HG03442 (cell line): ENCODE results near the gene PLSCR3.

ENCODE experiments used
- ATAC-seq: cut with Tn5 transposase; IDR thresholded peaks from one replicate; pipeline ENCODE4 v1.9.1; 2021; ENCODE audit warnings: mild to moderate bottlenecking, moderate library complexity; ENCODE audit not compliant: unreplicated experiment

Gene PLSCR3

DNA sequence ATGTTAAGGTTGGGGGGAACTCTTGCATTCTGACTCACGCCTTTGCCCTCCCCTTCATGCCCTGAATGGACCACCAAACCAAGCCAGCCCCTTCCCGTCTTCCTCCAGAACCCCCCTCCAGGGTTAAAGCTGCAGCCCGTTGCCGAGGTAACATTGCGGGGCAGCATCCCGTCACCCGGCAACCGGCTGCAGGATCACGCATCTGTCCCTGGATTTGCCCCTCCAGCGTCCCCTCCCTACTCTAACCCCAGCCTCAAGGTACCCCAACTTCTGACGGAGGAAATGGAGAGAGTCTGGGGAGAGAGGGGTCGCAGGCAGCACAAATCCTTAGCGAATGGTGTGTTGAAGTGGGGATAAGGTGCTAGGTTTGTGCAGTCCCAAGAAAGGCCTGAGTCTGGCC is 12.8 kb upstream of the PLSCR3 start:
- no peak for ATAC-seq

DNA sequence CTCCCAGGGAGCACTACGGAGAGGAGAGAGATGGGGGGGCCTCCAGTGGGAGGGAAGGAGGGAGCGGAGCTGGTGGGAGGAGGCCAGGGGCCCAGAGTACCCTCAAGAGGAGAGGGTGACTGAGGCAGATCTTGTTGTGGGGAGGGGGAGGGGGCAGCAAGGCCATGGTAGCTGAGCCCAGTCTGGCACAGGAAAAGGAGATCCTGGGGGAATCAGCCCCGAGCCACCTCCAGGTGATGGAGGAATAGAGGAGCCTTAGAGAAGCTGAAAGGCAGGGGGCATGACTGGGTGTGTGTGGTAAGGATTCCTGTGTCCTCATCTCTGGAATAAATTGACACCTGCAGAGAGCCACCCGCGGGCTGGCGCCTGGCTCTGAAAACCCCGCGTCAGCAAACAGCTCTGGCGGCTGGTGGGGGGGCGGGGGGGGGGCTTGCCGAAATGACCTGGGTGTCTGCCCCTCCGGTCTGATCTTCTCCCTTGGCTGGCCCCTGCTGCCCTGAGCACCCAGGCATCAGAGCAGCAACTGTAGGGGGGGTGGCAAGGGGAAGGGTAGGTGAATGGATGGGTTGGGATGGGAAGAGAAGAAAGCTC is 12.0 kb upstream of the PLSCR3 start:
- ATAC-seq = no peak

DNA sequence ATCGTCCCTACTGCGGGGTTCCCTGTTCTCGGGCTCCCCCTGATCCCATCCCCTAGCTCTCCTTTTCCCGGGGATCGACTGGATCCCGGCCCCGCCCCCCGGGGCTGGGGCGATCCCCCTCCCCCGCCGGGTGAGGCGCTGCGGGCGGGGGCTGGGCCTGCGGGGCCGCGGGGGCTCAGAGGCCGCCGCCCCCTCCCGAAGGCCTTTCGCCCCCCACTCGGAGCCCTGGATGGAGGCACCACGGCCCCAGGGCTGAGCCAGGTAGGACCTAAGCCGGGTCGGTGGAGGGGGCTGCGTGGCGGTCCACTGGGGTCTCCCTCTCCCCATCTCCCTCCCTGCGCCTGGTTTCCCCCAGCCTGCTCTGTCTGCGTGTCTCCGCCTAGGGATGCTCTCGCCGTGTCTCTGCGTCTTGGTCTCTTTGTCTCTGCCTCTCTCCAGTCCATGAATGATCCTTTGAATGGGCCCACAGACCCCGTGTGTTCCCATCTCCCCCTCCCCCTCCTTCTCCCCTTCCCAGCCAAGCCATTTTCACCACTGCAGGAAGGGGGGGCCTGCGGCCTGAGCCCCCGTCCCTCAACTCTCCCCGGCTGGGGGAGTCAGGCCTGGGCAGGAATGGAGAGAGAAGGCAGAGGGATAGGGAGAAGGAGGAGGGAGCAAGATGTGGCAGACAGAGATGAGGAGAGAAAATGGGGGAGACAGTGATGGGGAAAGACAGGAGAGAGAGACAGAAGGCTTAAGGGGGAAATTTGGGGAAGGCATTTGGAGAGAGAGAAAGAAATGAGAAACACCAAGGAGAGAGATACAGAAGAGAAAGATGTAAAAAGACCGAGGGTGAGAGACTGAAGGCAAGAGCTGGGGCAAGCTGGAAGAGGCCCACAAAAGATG is 11.3 kb upstream of the PLSCR3 start:
- no peak for ATAC-seq

DNA sequence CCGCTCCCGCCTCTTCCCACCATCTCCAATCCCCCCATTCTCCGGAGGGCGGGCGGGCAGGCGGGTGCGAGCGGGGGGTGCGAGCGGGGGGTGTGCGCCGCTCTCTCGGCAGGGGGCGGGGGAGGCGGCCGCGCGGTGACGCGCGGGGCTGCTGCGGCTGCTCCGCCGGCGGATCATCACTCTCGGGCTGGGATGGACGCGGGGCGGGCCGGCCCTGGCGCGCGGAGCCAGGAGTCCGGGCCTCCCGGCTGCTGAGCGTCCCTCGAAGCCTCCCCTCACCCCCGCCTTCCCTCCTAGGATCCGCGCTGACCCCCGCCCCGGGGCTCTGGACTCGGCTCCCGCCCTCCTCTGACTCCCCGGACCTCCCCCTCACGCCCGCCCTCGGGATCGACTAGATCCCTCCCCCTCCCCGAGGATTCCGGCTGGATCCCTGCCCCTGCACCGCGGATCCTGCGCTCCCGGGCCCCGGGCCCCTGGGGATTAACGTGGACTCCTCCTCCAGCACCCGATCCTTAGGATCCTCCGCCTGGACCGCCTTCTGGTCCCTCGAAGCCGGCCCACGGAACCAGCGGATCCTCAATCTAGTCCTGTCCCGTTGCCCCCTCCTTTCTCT is 10.5 kb upstream of the PLSCR3 start:
- no peak for ATAC-seq

DNA sequence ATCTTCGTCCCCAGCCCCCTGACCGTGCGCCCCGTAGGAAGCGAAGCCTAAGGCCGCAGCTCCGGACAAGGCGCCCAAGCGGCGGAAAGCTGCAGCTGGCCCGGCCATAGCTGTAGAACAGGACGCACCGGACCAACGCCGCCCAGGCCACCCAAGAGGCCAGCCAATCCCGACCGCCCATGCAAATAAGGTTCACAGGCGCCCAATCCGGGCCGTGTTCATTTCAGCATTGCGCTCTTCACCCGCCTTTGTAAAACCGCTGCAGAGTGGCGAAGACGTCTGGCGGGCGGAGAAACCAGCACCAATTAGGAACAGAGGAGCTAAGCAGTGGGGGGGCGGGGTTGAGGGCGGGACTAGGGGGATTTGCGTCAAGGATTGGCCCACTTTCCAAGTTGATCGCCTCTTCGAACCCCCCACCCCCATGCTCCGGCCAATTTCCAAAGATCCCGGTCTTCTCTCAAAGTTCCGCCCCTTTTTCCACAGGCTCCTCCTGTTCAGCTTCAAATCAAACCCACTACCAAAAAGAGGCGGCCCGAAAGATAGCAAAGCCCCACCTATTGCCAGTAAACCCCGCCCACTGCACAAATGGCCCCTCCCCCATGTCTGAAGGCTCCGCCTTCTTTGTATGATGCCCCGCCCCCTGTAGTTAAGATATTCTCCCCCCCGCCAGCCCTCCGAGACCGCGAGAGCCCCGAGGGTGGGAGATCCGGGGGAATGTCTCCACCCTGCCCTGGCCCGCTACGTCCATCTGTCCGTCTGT is 9.8 kb upstream of the PLSCR3 start, which contains the start of gene TMEM256:
Gene TMEM256, minus strand, starts transcription at position 121 of the 760 bp plus-strand sequence. Its CDS starts 13 bp downstream, at position 108.
- peak; percentile 88 for ATAC-seq

DNA sequence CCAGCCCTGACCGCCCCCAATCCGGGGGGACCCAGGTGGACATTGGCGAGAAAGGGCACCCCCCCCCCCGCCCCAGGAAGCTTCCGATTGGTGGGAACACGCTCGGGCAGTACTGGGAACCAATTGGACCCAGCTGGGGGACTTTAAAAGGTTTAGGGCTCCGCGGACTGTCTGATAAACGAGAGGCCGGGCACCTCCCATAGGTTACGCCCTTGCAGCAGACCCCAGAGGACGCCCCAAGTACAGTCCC is 9.3 kb upstream of the PLSCR3 start:
- ATAC-seq = no peak

DNA sequence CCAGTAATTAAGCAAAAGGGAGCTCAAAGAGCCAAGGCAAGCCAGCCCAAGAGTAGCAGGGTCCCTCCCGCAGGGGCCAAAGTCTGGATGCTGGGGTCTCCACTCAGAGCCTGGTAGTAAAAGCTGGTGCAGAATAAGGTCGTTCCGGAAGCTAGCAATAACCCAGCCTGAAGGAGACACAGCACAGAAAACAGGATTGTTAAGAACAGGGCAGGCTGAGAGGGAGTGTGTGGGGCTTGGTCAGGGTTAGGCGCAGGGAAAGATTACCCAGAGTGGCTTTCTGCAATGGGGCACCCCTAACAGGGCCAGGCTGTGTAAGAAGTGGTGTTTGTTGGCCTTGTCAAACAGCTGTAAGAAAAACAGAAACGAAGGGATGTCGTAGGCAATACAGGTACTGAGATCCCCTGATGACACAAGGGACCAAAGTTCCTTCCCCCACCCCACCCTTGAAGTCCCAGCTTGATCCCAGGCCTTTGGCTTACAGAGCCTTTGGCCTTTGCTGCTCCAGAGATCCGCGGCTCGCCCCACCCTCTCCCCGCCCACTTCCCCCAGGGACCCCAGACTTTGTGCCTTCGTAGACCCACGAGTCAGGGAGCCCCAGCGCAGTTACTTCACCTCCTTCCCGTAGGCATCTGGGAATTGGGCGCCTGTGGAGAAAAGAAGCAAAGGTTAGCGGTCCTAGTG is 8.9 kb upstream of the PLSCR3 start:
- ATAC-seq = no peak

DNA sequence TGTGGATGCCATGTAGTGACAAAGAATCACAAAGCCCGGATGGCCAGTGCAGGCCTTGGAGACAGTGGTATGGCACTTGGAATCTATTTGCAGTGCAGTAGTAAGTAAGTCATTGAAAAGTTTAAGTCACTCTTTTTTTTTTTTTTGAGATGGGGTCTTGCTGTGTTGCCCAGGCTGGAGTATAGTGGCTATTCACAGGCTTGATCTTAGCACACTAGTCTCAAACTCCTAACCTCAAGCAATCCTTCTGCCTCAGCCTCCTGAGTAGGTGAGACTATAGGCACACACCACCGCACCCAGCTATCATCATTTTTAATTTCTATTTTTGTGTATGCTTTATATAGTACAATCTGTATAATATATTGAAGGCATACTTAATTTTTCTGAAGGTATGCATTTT is 4.3 kb upstream of the PLSCR3 start:
- ATAC-seq = no peak

DNA sequence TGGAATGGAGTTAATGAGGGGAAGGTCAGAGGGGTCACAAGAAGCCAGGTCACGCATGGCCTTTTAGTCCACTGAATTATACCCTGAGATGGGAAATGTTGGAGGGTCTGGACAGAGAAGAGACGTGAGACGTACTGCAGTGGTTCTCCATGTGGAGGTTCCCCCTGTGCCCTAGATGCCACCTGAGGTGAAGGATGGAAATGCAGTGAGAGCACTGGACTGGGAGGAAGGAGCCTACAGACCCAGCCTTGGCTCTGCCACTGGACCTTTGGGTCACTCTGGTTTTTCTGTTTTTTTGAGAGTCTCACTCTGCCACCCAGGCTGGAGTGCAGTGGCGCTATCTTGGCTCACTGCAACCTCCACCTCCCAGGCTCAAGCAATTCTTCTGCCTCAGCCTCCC is 1.8 kb upstream of the PLSCR3 start:
- ATAC-seq = no peak

DNA sequence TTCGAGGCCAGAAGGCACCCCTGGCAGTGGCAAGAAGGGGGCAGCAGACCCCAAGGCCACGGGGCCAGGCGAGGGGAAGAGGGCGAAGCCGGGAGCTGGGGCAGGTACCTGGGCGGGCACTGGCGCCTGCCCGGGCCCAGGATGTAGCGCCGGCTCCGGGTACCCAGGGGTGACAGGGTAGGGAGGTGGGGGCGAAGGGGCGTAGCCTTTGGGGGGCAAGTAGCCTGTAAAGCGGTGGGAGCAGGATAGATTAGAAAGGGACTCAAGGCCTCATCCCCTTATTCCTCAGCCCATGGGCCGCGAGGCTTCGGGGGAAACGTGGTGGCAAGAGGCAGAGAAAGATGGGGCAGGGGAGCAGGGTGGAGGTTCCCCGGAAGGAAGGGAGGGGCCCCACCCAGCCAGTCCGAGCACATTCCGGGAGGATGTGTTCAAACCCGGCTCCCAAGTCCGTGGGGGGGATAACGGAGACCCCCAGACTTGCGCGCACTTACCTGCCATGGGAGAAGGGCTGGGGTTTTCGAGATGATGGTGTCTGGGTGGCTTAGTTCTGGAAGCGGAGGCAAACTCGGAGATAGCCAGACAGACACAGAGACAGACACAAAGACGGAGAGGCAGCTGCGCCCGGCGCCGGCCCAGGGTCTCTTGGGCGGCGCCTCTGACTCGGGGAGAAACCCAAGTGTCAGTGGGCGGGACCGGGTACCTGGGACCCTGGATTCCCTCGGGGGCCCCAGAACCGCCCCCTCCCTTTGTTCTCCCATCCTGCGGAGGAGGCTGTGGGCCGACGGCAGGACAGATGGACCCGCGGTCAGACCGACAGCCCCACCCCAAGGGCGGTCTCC is 493 bp downstream of the PLSCR3 start:
- peak; percentile 36 for ATAC-seq

DNA sequence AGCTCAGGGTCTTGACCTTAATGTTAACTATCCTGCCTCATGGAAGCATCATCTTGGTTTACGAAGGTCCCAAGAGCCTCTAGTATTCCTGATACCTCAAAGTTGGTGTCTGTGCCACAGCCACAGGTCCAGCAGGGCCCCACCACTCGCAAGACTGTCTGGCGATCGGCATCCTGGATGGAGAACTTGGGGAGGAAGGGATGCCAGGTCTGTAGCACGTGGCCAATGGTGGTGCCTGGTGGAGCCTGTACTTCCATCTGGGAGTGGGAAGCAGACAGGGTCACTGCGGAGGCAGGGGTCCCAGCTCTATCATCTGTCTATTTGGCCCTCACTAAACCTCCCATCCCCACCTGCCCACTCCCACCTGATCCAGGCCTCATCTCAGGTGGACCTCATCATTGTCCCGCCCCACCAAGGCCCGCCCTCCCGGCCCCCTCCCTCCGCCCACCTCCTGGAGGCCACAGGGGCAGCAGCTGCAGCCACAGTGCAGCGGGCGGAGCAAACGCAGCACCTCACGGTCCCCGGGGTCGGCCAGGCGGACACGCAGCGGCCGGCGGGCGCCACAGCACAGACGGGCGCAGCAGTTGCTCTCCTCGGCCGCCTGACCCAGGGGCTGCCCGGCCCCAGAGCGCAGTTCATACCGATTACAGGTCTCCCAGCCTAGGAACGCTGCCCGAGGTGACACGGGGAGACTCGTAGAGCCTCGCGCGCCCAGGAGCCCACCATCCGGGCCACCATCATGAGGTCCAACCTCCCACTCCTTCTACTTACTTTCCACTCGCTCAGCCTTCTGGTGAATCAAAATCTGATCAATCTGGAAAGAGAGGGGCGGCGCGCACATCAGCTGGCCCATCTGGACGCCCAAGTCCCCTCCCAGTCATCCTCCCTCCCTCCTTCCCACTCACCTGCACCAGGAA is 1.4 kb downstream of the PLSCR3 start:
- no peak for ATAC-seq

DNA sequence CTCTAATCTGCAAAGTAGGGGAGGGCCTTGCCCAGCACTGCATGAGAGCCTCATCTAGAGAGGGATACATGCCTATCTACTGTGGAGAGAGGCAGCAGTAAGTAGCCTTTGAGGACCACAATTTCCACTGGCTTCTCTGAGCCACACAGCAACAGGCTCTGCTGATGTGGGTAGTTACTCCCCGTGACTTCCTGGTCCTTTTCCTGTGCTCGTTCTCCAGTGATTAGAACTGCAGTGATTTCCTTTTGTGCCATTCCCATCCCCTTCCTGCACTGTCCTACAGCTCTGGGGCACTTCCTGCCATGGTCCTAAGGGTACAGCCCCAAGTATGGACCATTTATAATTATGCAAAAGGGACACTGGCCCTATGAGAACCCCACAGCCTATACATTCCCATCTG is 3.0 kb downstream of the PLSCR3 start:
- no peak for ATAC-seq

DNA sequence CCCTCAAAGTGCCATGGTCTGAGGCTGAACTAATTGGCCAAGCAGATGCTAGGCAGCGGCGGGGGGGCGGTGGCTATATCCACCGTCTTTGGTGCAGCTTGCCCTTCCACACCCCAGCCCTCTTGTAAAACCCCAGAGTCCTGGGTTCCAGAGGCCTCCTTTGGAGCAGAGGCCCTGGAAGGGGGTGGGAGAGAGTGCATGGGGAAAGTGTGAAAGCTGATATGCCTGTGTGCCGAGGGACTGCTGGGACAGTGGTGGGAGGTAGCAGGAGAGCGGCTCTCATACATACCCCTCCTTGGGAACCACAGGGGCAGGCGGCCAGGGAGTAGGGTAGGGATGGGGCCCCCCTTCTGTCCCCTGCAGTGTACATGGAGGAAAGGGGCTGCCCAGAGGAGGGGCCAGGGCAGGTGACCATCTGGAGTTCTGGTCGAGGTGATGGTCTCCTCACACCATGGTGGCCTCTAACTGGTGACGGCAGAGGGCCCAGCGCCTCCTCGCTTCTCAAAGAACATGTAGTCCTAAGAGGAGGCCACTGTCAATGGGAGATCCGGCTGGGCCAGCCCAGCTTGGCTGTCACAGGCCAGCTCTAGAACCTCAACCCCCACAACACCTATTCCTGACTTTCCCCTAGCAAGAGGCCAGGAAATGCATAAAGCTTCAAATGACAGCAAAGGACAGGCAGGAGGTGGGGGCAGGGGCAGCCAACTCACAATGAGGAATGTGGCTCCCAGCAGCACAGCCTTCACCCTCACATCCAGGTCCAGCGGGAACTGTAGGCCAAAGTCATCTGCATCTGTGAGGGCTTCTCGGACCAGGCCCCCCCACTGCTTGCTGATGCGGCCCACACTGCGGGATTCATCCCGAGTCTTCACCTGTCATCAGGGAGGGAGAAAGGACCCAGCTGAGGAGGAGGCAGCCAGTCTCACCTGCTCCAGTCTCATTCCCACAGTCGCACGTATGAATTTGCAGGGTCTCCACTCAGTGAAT is 4.1 kb downstream of the PLSCR3 start:
- ATAC-seq = no peak

DNA sequence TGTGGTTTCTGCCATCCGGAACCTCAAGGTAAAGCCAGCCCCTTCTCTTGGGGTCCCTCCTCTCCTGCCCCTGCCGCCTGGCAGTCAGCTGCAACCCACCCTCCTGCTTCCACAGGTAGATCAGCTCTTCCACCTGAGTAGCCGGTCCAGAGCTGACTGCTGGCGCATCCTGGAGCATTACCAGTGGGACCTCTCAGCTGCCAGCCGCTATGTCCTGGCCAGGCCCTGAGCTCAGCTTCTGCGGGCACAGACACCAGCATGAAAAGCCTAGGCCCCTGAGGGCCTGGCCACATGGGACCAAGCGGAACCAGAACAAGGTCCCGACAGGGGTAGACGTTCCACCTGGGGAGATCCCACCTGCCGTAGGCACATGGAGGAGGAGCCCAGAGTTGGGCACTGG is 5.5 kb downstream of the PLSCR3 start:
- ATAC-seq = no peak

DNA sequence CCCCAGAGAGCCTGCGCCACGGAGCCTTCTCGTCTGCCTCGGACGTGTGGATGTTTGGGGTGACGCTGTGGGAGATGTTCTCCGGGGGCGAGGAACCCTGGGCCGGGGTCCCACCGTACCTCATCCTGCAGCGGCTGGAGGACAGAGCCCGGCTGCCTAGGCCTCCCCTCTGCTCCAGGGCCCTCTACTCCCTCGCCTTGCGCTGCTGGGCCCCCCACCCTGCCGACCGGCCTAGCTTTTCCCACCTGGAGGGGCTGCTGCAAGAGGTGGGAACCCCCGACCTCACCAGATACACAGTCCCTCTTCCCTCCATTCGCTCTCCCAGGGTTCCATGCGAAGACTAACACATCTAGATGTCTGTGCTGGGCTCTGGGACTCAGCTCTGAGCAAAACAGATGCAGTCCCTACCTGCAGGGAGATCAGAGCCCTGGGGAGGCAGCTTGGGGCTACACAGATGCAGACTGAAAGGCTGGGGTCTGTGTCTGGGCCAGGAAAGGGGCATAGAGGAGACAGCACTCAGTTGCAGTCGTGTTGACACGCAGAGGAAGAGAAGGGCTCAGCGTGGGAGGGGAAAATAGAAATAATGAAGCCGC is 9.7 kb downstream of the PLSCR3 start:
- no peak for ATAC-seq

DNA sequence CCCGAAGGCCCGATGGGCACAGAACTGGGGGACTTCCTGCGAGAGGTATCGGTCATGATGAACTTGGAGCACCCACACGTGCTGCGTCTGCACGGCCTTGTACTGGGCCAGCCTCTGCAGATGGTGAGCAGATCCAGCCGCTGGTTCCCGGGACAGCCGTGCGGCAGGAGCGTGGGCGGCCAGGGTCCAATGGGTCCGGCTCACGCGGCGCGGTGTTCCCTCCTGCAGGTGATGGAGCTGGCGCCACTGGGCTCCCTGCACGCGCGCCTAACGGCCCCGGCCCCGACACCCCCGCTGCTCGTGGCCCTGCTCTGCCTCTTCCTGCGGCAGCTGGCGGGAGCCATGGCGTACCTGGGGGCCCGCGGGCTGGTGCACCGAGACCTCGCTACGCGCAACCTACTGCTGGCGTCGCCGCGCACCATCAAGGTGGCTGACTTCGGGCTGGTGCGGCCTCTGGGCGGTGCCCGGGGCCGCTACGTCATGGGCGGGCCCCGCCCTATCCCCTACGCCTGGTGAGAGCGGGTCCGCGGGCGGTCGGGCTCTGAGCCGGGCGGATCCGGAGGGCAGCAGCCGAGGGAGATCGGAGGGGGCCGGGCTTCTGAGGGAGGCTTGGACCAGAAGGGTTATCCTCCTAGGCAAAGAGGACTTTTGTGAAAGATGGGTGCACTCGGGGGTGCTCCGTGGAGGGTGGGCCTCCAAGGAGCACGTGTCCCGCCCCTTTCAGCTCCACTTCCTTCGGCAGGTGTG is 10.4 kb downstream of the PLSCR3 start:
- ATAC-seq = peak; percentile 60

DNA sequence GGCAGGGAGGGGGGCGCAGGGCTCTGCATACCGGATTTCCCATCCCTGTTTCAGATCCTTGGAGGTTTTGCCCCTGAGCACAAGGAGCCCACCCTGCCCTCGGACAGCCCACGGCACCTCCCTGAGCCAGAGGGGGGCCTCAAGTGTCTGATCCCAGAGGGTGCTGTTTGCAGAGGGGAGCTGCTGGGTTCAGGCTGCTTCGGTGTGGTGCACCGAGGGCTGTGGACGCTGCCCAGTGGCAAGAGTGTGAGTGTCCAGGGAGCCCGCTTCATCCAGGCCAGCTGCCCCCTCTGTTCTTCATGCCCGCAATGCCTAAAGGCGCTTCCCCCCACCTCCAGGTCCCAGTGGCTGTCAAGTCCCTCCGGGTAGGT is 11.0 kb downstream of the PLSCR3 start:
- ATAC-seq = no peak
